Stimulated activated CD4-positive, alpha-beta T cell treated with anti-CD3 and anti-CD28 coated beads, TNF-alpha, amount 100 ng/mL, for 4 hours (primary cell): ENCODE data around the gene DBN1.
"Not testable (repeated sequence)": the region's sequence is repeated elsewhere in the genome, so short reads cannot be mapped to it uniquely, and the experiment has no call there.

Source experiments
- DNase-seq, 3 experiments: peaks; one replicate each; pipeline ENCODE4 v3.0.0-alpha.2; 2020; ENCODE audit warnings: low read depth in 3 of 3

The DBN1 gene

GRCh38 chr5:177491429-177491945 is 18.1 kb upstream of the DBN1 start:
- DNase-seq = no peak

- DNase-seq = no peak
Observed at GRCh38 chr5:177490992-177491391, 17.6 kb upstream of the DBN1 start.

GRCh38 chr5:177490311-177490991 is 17.0 kb upstream of the DBN1 start:
- DNase-seq = no peak

GRCh38 chr5:177489119-177489716 is 15.8 kb upstream of the DBN1 start:
- DNase-seq = no peak

- DNase-seq = no peak
Observed at GRCh38 chr5:177487975-177488374, 14.5 kb upstream of the DBN1 start.

GRCh38 chr5:177487144-177487543 is 13.7 kb upstream of the DBN1 start:
- DNase-seq = no peak

- DNase-seq = no peak
Observed at GRCh38 chr5:177486256-177486655, 12.8 kb upstream of the DBN1 start.

- DNase-seq = not testable (repeated sequence)
Observed at GRCh38 chr5:177485753-177486152, 12.3 kb upstream of the DBN1 start.

GRCh38 chr5:177484902-177485549 is 11.6 kb upstream of the DBN1 start:
- DNase-seq = no peak

- DNase-seq = no peak
Observed at GRCh38 chr5:177483994-177484901, 10.8 kb upstream of the DBN1 start.

- no peak for DNase-seq
Observed at GRCh38 chr5:177483042-177483441, 9.6 kb upstream of the DBN1 start.

GRCh38 chr5:177482359-177482795 is 8.9 kb upstream of the DBN1 start:
- DNase-seq = no peak

GRCh38 chr5:177479774-177480173 is 6.3 kb upstream of the DBN1 start:
- DNase-seq = no peak

- DNase-seq = no peak
Observed at GRCh38 chr5:177478711-177479646, 5.5 kb upstream of the DBN1 start.

GRCh38 chr5:177477701-177478477 is 4.5 kb upstream of the DBN1 start:
- DNase-seq = no peak

GRCh38 chr5:177476531-177477233 is 3.2 kb upstream of the DBN1 start:
- DNase-seq = no peak

- DNase-seq = no peak
Observed at GRCh38 chr5:177475563-177476427, 2.4 kb upstream of the DBN1 start.

GRCh38 chr5:177474846-177475562 is 1.6 kb upstream of the DBN1 start:
- no peak for DNase-seq
